ENCODE measurements around the gene XRN1.
"Not testable (repeated sequence)": the region's sequence is repeated elsewhere in the genome, so short reads cannot be mapped to it uniquely, and the experiment has no call there.

Gene XRN1

GRCh38 chr3:142447852-142448823 is at the start of gene XRN1:
TSS of gene XRN1 (minus strand) at chr3:142448037. CDS start at chr3:142447944, 93 bp downstream.
- DNase-seq: peak; percentile 83 to 84

- no peak for DNase-seq
Measured at GRCh38 chr3:142495103-142495502, 47.3 kb upstream of the XRN1 start.

- DNase-seq: no peak
Measured at GRCh38 chr3:142492184-142492583, 44.3 kb upstream of the XRN1 start.

- no peak for DNase-seq
Measured at GRCh38 chr3:142489572-142490323, 41.9 kb upstream of the XRN1 start.

- no peak for DNase-seq
Measured at GRCh38 chr3:142484912-142485435, 37.1 kb upstream of the XRN1 start.

GRCh38 chr3:142481196-142481595 is 33.4 kb upstream of the XRN1 start:
- no peak for DNase-seq

GRCh38 chr3:142470826-142471225 is 23.0 kb upstream of the XRN1 start:
- no peak for DNase-seq

- no peak for DNase-seq
Measured at GRCh38 chr3:142468456-142468855, 20.6 kb upstream of the XRN1 start.

GRCh38 chr3:142467768-142468167 is 19.9 kb upstream of the XRN1 start:
- no peak for DNase-seq

- no peak for DNase-seq
Measured at GRCh38 chr3:142460689-142461088, 12.9 kb upstream of the XRN1 start.

GRCh38 chr3:142459929-142460328 is 12.1 kb upstream of the XRN1 start:
- DNase-seq: no peak

- no peak for DNase-seq
Measured at GRCh38 chr3:142459096-142459495, 11.3 kb upstream of the XRN1 start.

GRCh38 chr3:142450881-142451280 is 3.0 kb upstream of the XRN1 start:
- no peak for DNase-seq

GRCh38 chr3:142450189-142450588 is 2.4 kb upstream of the XRN1 start:
- DNase-seq: no peak

GRCh38 chr3:142447301-142447851 is 461 bp downstream of the XRN1 start:
- DNase-seq: peak in 1 of 2 donors; percentile 5

GRCh38 chr3:142445816-142446254 is 2.0 kb downstream of the XRN1 start:
- DNase-seq: peak in 1 of 2 donors; percentile 79

- DNase-seq: no peak
Measured at GRCh38 chr3:142444343-142444742, 3.5 kb downstream of the XRN1 start.

- DNase-seq: not testable (repeated sequence)
Measured at GRCh38 chr3:142443060-142443459, 4.8 kb downstream of the XRN1 start.

GRCh38 chr3:142439499-142440220 is 8.2 kb downstream of the XRN1 start:
- not testable (repeated sequence) for DNase-seq

GRCh38 chr3:142438096-142438495 is 9.7 kb downstream of the XRN1 start:
- DNase-seq: not testable (repeated sequence)

- DNase-seq: no peak
Measured at GRCh38 chr3:142436951-142437585, 10.8 kb downstream of the XRN1 start.

- no peak for DNase-seq
Measured at GRCh38 chr3:142434503-142434902, 13.3 kb downstream of the XRN1 start.

All from bone marrow (tissue), 2 donors.